Measurements from ENCODE around the gene GLB1L2. TPM values are rescaled to one million over a fixed set of nuclear protein-coding genes. Genes with fewer than 3 reads are reported as not detected.

The GLB1L2 gene
- total RNA-seq, 1 experiment from 2014 or later, result 27.1 TPM

- Histone ChIP-seq H3K27ac (ENCODE audit: low read depth, low read length) (no peak overlapping the region), H3K4me3 (replicated peaks in 1 of 2; ENCODE audit: low read depth in 1 of 2, low read length in 2 of 2) (no peak overlapping the region), H4K20me1 (ENCODE audit: insufficient read depth) (no peaks in the 10 kb centered on the region), H3K27me3 (ENCODE audit: insufficient read depth, low read length) (no peaks in the 10 kb centered on the region), H3K4me2 (ENCODE audit: low read length) (no peak overlapping the region), H3K9me2 (ENCODE audit: insufficient read depth) (no peaks in the 10 kb centered on the region), H3K79me2 (ENCODE audit: insufficient read depth, low read length) (no peaks in the 10 kb centered on the region), H3K9me3 (ENCODE audit: control insufficient read depth in 1 of 2, insufficient read depth in 1 of 2, low read depth in 1 of 2, low read length in 2 of 2) (no peaks in the 10 kb centered on the region), H3K9ac (ENCODE audit: low read length) (no peak overlapping the region), H2AFZ (ENCODE audit: low read depth, low read length, poor library complexity, severe bottlenecking) (no peak overlapping the region), H3K36me3 (ENCODE audit: control insufficient read depth in 1 of 2, insufficient read depth in 2 of 2, low read length in 2 of 2) (no peaks in the 10 kb centered on the region), H3K4me1 (ENCODE audit: control insufficient read depth in 1 of 2, insufficient read depth in 2 of 2, low read length in 2 of 2) (no peaks in the 10 kb centered on the region)
- DNase-seq (ENCODE audit: low read depth, low spot score) (no peak), ATAC-seq (no peak)
- POLR2A ChIA-PET, result no interaction called here
- no peak for TF ChIP-seq ZFX (IDR thresholded peaks at IDR 0.05)
- TF ChIP-seq MAX (IDR thresholded peaks at IDR 0.05), result no peak
- no peak for TF ChIP-seq CBX3 (IDR thresholded peaks at IDR 0.05; ENCODE audit: low read depth)
- no peak for TF ChIP-seq ZNF274 (IDR thresholded peaks at IDR 0.05; ENCODE audit: low read depth, low read length)
- TF ChIP-seq SRF (IDR thresholded peaks at IDR 0.05; ENCODE audit: low read depth), result no peak
- TF ChIP-seq POLR2A (IDR thresholded peaks at IDR 0.05; ENCODE audit: borderline replicate concordance, extremely low read depth, insufficient read depth, insufficient read length), result no peak
- TF ChIP-seq ATF3 (IDR thresholded peaks at IDR 0.05), result no peak
- TF ChIP-seq POLR2AphosphoS5 (IDR thresholded peaks at IDR 0.05; ENCODE audit: low read depth, low read length), result no peak
- no peak for TF ChIP-seq RAD21 (IDR thresholded peaks at IDR 0.05; ENCODE audit: low read depth)
- TF ChIP-seq FOSL1 (IDR thresholded peaks at IDR 0.05; ENCODE audit: low read depth), result no peak
- CTCF ChIA-PET, result no interaction called here
- RAD21 ChIA-PET (ENCODE audit: low non-redundant PET in 1 of 2, low total read pairs in 2 of 2, uncharacterized antibody in 2 of 2, unreplicated experiment in 2 of 2), result no interaction called here
- BruUV-seq (replicated peaks), result no TSS peak
- intact Hi-C loops (cut with micrococcal nuclease), result no loop called here
Observed at GRCh38 chr11:134365011-134365925, 33.5 kb downstream of the GLB1L2 start.

GRCh38 chr11:134366254-134366653 lies 34.5 kb downstream of the GLB1L2 start:
- H3K4me3 ChIP-seq (replicated peaks in 1 of 2; ENCODE audit: low read depth in 1 of 2, low read length in 2 of 2), result no peak overlapping the region
- H2AFZ ChIP-seq (ENCODE audit: low read depth, low read length, poor library complexity, severe bottlenecking), result no peak overlapping the region
- DNase-seq (ENCODE audit: low read depth, low spot score) (no peak), ATAC-seq (no peak)
- no peak overlapping the region for H3K4me2 ChIP-seq (ENCODE audit: low read length)
- intact Hi-C loops (cut with micrococcal nuclease), result no loop called here
- H3K9me3 ChIP-seq (ENCODE audit: control insufficient read depth in 1 of 2, insufficient read depth in 1 of 2, low read depth in 1 of 2, low read length in 2 of 2), result no peaks in the 10 kb centered on the region
- no peaks in the 10 kb centered on the region for H4K20me1 ChIP-seq (ENCODE audit: insufficient read depth)
- BruUV-seq (replicated peaks), result no TSS peak
- H3K36me3 ChIP-seq (ENCODE audit: control insufficient read depth in 1 of 2, insufficient read depth in 2 of 2, low read length in 2 of 2), result no peaks in the 10 kb centered on the region
- no peak overlapping the region for H3K9ac ChIP-seq (ENCODE audit: low read length)
- no peaks in the 10 kb centered on the region for H3K4me1 ChIP-seq (ENCODE audit: control insufficient read depth in 1 of 2, insufficient read depth in 2 of 2, low read length in 2 of 2)
- ChIA-PET CTCF (no interaction called here), POLR2A (no interaction called here), RAD21 (ENCODE audit: low non-redundant PET in 1 of 2, low total read pairs in 2 of 2, uncharacterized antibody in 2 of 2, unreplicated experiment in 2 of 2) (no interaction called here)
- H3K9me2 ChIP-seq (ENCODE audit: insufficient read depth), result no peaks in the 10 kb centered on the region
- H3K79me2 ChIP-seq (ENCODE audit: insufficient read depth, low read length), result no peaks in the 10 kb centered on the region
- H3K27ac ChIP-seq (ENCODE audit: low read depth, low read length), result no peak overlapping the region
- H3K27me3 ChIP-seq (ENCODE audit: insufficient read depth, low read length), result no peaks in the 10 kb centered on the region
- TF ChIP-seq ZBTB33 (IDR thresholded peaks at IDR 0.05; ENCODE audit: extremely low read depth, insufficient replicate concordance, low read length), result no peak
- no peak for TF ChIP-seq EGR1 (IDR thresholded peaks at IDR 0.05; ENCODE audit: low read depth)
- TF ChIP-seq CEBPB (IDR thresholded peaks at IDR 0.05; ENCODE audit: low read depth), result no peak
- TF ChIP-seq POLR2A (IDR thresholded peaks at IDR 0.05; ENCODE audit: borderline replicate concordance, extremely low read depth, insufficient read depth, insufficient read length), result no peak
- TF ChIP-seq ATF3 (IDR thresholded peaks at IDR 0.05), result no peak
- TF ChIP-seq CTCF (IDR thresholded peaks at IDR 0.05 in 2 of 3, conservative IDR thresholded peaks at IDR 0.05 in 1 of 3; ENCODE audit: borderline replicate concordance in 1 of 3, insufficient read depth in 1 of 3, low read depth in 2 of 3, low read length in 2 of 3), result no peak
- no peak for TF ChIP-seq EZH2phosphoT487 (IDR thresholded peaks at IDR 0.05; ENCODE audit: borderline replicate concordance)
- TF ChIP-seq CBX3 (IDR thresholded peaks at IDR 0.05; ENCODE audit: low read depth), result no peak
- TF ChIP-seq FOSL1 (IDR thresholded peaks at IDR 0.05; ENCODE audit: low read depth), result no peak

All from HCT116 (cell line).